Measurements from ENCODE around the gene MCF2L. TPM values are rescaled to one million over a fixed set of nuclear protein-coding genes. Genes with fewer than 3 reads are reported as not detected.

The MCF2L gene
- total and polyA plus RNA-seq, 10 of the 15 experiments (the other 5 are each of a cell fraction or from before 2014, with no cell fraction given) = 0.06 to 1.1 (median 0.21) TPM; not detected in 2

- POLR2A ChIA-PET = no interaction called here
- H3K27ac ChIP-seq (ENCODE audit: control insufficient read depth, insufficient read depth) = no peak overlapping the region
- H3K9ac ChIP-seq (ENCODE audit: control insufficient read depth, insufficient read depth, low read length) = no peak overlapping the region
- in situ Hi-C loops (cut with MboI) = no loop called here
- WGBS (ENCODE audit: insufficient coverage, insufficient replicate concordance, low lambda C conversion rate, missing lambda C conversion rate) = 55% methylated on average over 21 of the region's 21 CpGs
- H3K27me3 ChIP-seq (replicated peaks in 1 of 2; ENCODE audit: control insufficient read depth in 2 of 2, insufficient read depth in 2 of 2, low read length in 1 of 2) = no peaks in the 10 kb centered on the region; a peak in 1 of 4 replicates
- ATAC-seq (no peak), DNase-seq (ENCODE audit: low read depth, low spot score) (no peak), FAIRE-seq (no peak)
- H3K4me2 ChIP-seq (ENCODE audit: control insufficient read depth, insufficient read depth) = no peak overlapping the region
- H2AFZ ChIP-seq (ENCODE audit: control insufficient read depth, low read depth, low read length) = no peak overlapping the region
- no peaks in the 10 kb centered on the region for H3K4me1 ChIP-seq (ENCODE audit: control insufficient read depth, insufficient read depth, low read length)
- no TSS peak for BruUV-seq (replicated peaks)
- H3K4me3 ChIP-seq = no peak overlapping the region
- H3K9me3 ChIP-seq (replicated peaks; ENCODE audit: control insufficient read depth, insufficient read depth, low read length) = peaks cover 2% of the 10 kb centered on the region; the same call in 1 of the 3 replicates
- no peaks in the 10 kb centered on the region for H3K79me2 ChIP-seq (ENCODE audit: control insufficient read depth, insufficient read depth, low read length)
- RAD21 ChIA-PET (ENCODE audit: unreplicated experiment) = no interaction called here
- CTCF ChIA-PET = interaction anchor here (0.6 kb wide), 1 partner anchor 85 kb away, joined by 3 read pairs; no protein-coding TSS in a partner anchor
- H4K20me1 ChIP-seq (ENCODE audit: control insufficient read depth, insufficient read depth) = no peaks in the 10 kb centered on the region
- SMC1A ChIA-PET (ENCODE audit: uncharacterized antibody, unreplicated experiment) = no interaction called here
- H3K36me3 ChIP-seq (ENCODE audit: control insufficient read depth in 2 of 2, insufficient read depth in 2 of 2, low read length in 1 of 2) = no peaks in the 10 kb centered on the region
- intact Hi-C loops (cut with micrococcal nuclease; ENCODE audit: unreplicated experiment) = no loop called here
- TF ChIP-seq SPI1 (IDR thresholded peaks at IDR 0.05; ENCODE audit: borderline replicate concordance, insufficient read depth, low read depth, low read length) (no peak), HDGF (IDR thresholded peaks at IDR 0.05) (no peak), FOXM1 (IDR thresholded peaks at IDR 0.05; ENCODE audit: low read depth, low read length) (no peak), MTA3 (IDR thresholded peaks at IDR 0.05; ENCODE audit: borderline replicate concordance, low read length) (no peak), GATAD2B (conservative IDR thresholded peaks at IDR 0.05; ENCODE audit: low read depth) (no peak), NBN (IDR thresholded peaks at IDR 0.05) (no peak), CBX5 (IDR thresholded peaks at IDR 0.05; ENCODE audit: low read depth) (no peak), MTA2 (IDR thresholded peaks at IDR 0.05; ENCODE audit: low read depth) (no peak), SUPT20H (IDR thresholded peaks at IDR 0.05; ENCODE audit: borderline replicate concordance, control insufficient read depth, low read depth, low read length) (no peak), ZBTB4 (CRISPR knock-in tag; IDR thresholded peaks at IDR 0.05) (no peak), E4F1 (IDR thresholded peaks at IDR 0.05; ENCODE audit: borderline replicate concordance, partially characterized antibody) (no peak), ZNF622 (IDR thresholded peaks at IDR 0.05) (no peak), RB1 (IDR thresholded peaks at IDR 0.05; ENCODE audit: borderline replicate concordance) (no peak), SRF (IDR thresholded peaks at IDR 0.05; ENCODE audit: low read depth in 2 of 2, low read length in 2 of 2) (no peak), RAD51 (IDR thresholded peaks at IDR 0.05) (no peak), BCL3 (IDR thresholded peaks at IDR 0.05; ENCODE audit: borderline replicate concordance, insufficient read depth, low read depth, low read length, poor library complexity, severe bottlenecking) (no peak), BMI1 (IDR thresholded peaks at IDR 0.05; ENCODE audit: borderline replicate concordance) (no peak)
Observed at GRCh38 chr13:113058129-113058987, 89.3 kb downstream of the MCF2L start.
